ENCODE results near the gene RBM6. TPM values are rescaled to one million over a fixed set of nuclear protein-coding genes. Genes with fewer than 3 reads are reported as not detected.

Gene RBM6
- total RNA-seq, 1 experiment from 2014 or later = 118 TPM

DNA sequence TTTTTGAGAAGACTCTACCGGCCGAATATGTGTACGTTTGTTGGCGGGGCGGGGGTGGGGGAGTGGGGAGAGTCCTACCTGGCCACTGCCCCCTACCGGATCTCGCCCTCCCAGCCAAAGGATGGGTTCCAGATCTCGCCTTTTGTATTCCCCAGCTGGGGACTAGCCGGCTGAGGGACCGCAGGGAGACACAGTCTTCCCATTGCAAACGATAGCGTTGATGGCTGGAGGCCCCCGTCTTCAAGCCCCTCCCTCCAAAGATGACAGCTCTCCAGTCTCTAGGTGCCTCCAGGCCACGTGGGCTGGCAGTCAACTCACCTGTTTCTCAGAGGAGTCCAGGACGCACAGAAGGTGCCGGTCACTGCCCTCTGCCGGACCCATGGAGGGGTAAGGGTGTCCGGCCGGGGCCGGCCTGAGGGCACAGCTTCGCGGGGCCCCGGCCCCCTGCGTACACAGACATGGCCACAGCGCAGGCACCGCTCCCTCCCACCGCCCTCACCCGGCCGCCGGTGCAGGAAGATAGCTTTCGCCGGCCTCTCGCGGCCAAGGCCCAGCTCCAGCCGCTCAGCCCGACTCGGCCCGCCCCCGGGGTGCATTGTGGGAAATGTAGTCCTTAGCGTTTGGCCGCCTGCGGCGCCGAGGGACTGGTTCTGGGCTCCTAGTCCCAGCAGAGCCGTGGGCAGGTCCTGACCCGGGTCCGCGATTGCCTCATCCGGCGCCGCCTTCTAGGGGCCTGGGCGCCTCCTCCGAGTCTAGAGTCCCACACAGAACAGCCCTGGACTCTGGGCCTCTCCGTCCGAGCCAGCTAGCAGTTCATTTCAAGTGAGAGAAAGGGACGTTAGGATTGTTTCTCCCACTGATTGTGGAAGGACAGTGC, 10.4 kb upstream of the RBM6 start, which contains the start of gene MON1A (continued):
- TF ChIP-seq, protein P1, sequence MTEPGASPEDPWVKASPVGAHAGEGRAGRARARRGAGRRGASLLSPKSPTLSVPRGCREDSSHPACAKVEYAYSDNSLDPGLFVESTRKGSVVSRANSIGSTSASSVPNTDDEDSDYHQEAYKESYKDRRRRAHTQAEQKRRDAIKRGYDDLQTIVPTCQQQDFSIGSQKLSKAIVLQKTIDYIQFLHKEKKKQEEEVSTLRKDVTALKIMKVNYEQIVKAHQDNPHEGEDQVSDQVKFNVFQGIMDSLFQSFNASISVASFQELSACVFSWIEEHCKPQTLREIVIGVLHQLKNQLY (CRISPR knock-in tag; IDR thresholded peaks at IDR 0.05) = no peak
- TF ChIP-seq, protein P2, sequence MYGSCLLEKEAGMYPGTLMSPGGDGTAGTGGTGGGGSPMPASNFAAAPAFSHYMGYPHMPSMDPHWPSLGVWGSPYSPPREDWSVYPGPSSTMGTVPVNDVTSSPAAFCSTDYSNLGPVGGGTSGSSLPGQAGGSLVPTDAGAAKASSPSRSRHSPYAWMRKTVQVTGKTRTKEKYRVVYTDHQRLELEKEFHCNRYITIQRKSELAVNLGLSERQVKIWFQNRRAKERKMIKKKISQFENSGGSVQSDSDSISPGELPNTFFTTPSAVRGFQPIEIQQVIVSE (CRISPR knock-in tag; IDR thresholded peaks at IDR 0.05; ENCODE audit: borderline replicate concordance) = no peak
- TF ChIP-seq JAZF1 (CRISPR knock-in tag; IDR thresholded peaks at IDR 0.05) = no peak
- no peak for TF ChIP-seq ZNF263 (CRISPR knock-in tag; IDR thresholded peaks at IDR 0.05; ENCODE audit: low read depth)
- no peak for TF ChIP-seq ZNF416 (CRISPR knock-in tag; IDR thresholded peaks at IDR 0.05)
- TF ChIP-seq, protein P3, sequence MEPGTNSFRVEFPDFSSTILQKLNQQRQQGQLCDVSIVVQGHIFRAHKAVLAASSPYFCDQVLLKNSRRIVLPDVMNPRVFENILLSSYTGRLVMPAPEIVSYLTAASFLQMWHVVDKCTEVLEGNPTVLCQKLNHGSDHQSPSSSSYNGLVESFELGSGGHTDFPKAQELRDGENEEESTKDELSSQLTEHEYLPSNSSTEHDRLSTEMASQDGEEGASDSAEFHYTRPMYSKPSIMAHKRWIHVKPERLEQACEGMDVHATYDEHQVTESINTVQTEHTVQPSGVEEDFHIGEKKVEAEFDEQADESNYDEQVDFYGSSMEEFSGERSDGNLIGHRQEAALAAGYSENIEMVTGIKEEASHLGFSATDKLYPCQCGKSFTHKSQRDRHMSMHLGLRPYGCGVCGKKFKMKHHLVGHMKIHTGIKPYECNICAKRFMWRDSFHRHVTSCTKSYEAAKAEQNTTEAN (CRISPR knock-in tag; IDR thresholded peaks at IDR 0.05) = 0 out of 2 replicates have a peak, but pooled peaks have one; percentile 57
- peak; percentile 86; the same call in 1 of the 2 replicates for TF ChIP-seq ARID4B (CRISPR knock-in tag; IDR thresholded peaks at IDR 0.05; ENCODE audit: borderline replicate concordance)
- no peak for TF ChIP-seq HMGA2 (CRISPR knock-in tag; IDR thresholded peaks at IDR 0.05)
- TF ChIP-seq ZNF138 (CRISPR knock-in tag; conservative IDR thresholded peaks at IDR 0.05) = no peak
- TF ChIP-seq, protein P4, sequence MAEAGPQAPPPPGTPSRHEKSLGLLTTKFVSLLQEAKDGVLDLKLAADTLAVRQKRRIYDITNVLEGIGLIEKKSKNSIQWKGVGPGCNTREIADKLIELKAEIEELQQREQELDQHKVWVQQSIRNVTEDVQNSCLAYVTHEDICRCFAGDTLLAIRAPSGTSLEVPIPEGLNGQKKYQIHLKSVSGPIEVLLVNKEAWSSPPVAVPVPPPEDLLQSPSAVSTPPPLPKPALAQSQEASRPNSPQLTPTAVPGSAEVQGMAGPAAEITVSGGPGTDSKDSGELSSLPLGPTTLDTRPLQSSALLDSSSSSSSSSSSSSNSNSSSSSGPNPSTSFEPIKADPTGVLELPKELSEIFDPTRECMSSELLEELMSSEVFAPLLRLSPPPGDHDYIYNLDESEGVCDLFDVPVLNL (CRISPR knock-in tag; IDR thresholded peaks at IDR 0.05; ENCODE audit: borderline replicate concordance, low read depth) = no peak
- no peak for TF ChIP-seq ETV6 (CRISPR knock-in tag; IDR thresholded peaks at IDR 0.05)
- TF ChIP-seq TCF7 (CRISPR knock-in tag; IDR thresholded peaks at IDR 0.05; ENCODE audit: low read depth) = no peak
- no peak for TF ChIP-seq ZNF671 (CRISPR knock-in tag; IDR thresholded peaks at IDR 0.05)
- TF ChIP-seq SOX15 (CRISPR knock-in tag; IDR thresholded peaks at IDR 0.05) = no peak
- no peak for TF ChIP-seq AFF4 (CRISPR knock-in tag; IDR thresholded peaks at IDR 0.05; ENCODE audit: borderline replicate concordance)
- TF ChIP-seq FOXP1 (CRISPR knock-in tag; IDR thresholded peaks at IDR 0.05; ENCODE audit: borderline replicate concordance) = 0 out of 2 replicates have a peak, but pooled peaks have one; percentile 23
- TF ChIP-seq USF1 (CRISPR knock-in tag; IDR thresholded peaks at IDR 0.05) = peak; percentile 88
- no peak for TF ChIP-seq JUN (CRISPR knock-in tag; IDR thresholded peaks at IDR 0.05)
- TF ChIP-seq CREM (CRISPR knock-in tag; IDR thresholded peaks at IDR 0.05) = no peak
- no peak for TF ChIP-seq TEAD4 (CRISPR knock-in tag; IDR thresholded peaks at IDR 0.05)
- TF ChIP-seq NFE2L1 (CRISPR knock-in tag; IDR thresholded peaks at IDR 0.05) = no peak
- 0 out of 2 replicates have a peak, but pooled peaks have one; percentile 48 for TF ChIP-seq KAT7 (CRISPR knock-in tag; IDR thresholded peaks at IDR 0.05; ENCODE audit: borderline replicate concordance)
- TF ChIP-seq TEAD1 (CRISPR knock-in tag; IDR thresholded peaks at IDR 0.05) = 0 out of 2 replicates have a peak, but pooled peaks have one; percentile 62
- peak; percentile 86 for TF ChIP-seq USF2 (CRISPR knock-in tag; IDR thresholded peaks at IDR 0.05)
